Esophagus squamous epithelium (tissue), 5 donors: ENCODE measurements around the gene FCGR3B. TPM values are rescaled to one million over a fixed set of nuclear protein-coding genes. Genes with fewer than 3 reads are reported as not detected.
"Not testable (repeated sequence)": the region's sequence is repeated elsewhere in the genome, so short reads cannot be mapped to it uniquely, and the experiment has no call there.

Source experiments
- DNase-seq: peaks from one replicate; lab custom pipeline; 2025; lab: John Stamatoyannopoulos, UW
- H3K27ac ChIP-seq, 4 donors: fragments of 200-600 bp; sonication (generic); one replicate each; pipeline ENCODE4 v1.5.1; 2016 to 2019; ENCODE audit warnings: mild to moderate bottlenecking in 1 of 4
- H3K27me3 ChIP-seq, 4 donors: fragments of 200-600 bp; sonication (generic); 1 replicate in 3 of 4; 2 replicates in 1 of 4; pipeline versions ENCODE4 v1.5.1 to v1.6.0; 2017 to 2021; ENCODE audit warnings: antibody characterized with exemption in 1 of 4
- H3K36me3 ChIP-seq, 3 donors: fragments of 200-600 bp; sonication (generic); one replicate each; pipeline ENCODE4 v1.5.1; 2016 to 2019
- H3K4me1 ChIP-seq, 3 donors: fragments of 200-600 bp; sonication (generic); one replicate each; pipeline ENCODE4 v1.5.1; 2017 to 2019
- H3K4me3 ChIP-seq, 4 donors: fragments of 200-600 bp; sonication (generic); 1 replicate in 3 of 4; 2 replicates in 1 of 4; pipeline ENCODE4 v1.5.1; 2016 to 2019; ENCODE audit warnings: mild to moderate bottlenecking in 2 of 4, moderate library complexity in 1 of 4
- H3K9me3 ChIP-seq, 3 donors: fragments of 200-600 bp; sonication (generic); one replicate each; pipeline ENCODE4 v1.5.1; 2016 to 2019
- WGBS, 2 donors: methylation state at CpG; one replicate each; pipeline ENCODE4 v1.1.5; 2018; 5-methylcytosine and 5-hydroxymethylcytosine counted together
- intact Hi-C: fragments of 100-400 bp; cut with DNase I; formaldehyde crosslinking; loops from one replicate; pipeline ENCODE4 v1.15.0; 2022
- total RNA-seq, 4 donors: library from RNA; depleted of rRNA; stranded (reverse); fragments of >200 nt; gene quantifications; one replicate each; pipeline ENCODE4 v1.1.0, GENCODE V29; 2016
- donor health status: DM: yes; HTN: yes; CAD: no.

FCGR3B gene
- total RNA-seq, 4 donors from 2014 or later = 0.53 to 0.57 TPM; not detected in 2

- WGBS, 2 donors = 68 to 69% methylated on average over 2 of the region's 2 CpGs
- H3K4me3 ChIP-seq, H3K9me3 ChIP-seq, H3K36me3 ChIP-seq, H3K4me1 ChIP-seq, DNase-seq, H3K27me3 ChIP-seq, H3K27ac ChIP-seq, intact Hi-C loops: not testable (repeated sequence)
These were observed 35.4 kb downstream of the FCGR3B start for GRCh38 chr1:161595583-161595982.

GRCh38 chr1:161595173-161595572 is 35.8 kb downstream of the FCGR3B start:
- H3K27me3 ChIP-seq, H3K36me3 ChIP-seq, H3K4me3 ChIP-seq, H3K4me1 ChIP-seq, intact Hi-C loops, DNase-seq, H3K9me3 ChIP-seq: not testable (repeated sequence)
- H3K27ac ChIP-seq = peak overlapping the region in 1 of 4 donors; percentile 39
- 62% methylated on average over 2 of the region's 2 CpGs; no CpG with 5 or more reads in 1 of the 2 donors for WGBS, 2 donors

- H3K36me3 ChIP-seq, H3K9me3 ChIP-seq, H3K27ac ChIP-seq, H3K4me1 ChIP-seq, DNase-seq, H3K27me3 ChIP-seq, intact Hi-C loops, H3K4me3 ChIP-seq: not testable (repeated sequence)
- 60% methylated on average over 3 of the region's 4 CpGs; no CpG with 5 or more reads in 1 of the 2 donors for WGBS, 2 donors
These were observed 36.5 kb downstream of the FCGR3B start for GRCh38 chr1:161594269-161594984.

GRCh38 chr1:161593092-161593755 is 37.8 kb downstream of the FCGR3B start:
- DNase-seq, H3K9me3 ChIP-seq, intact Hi-C loops, H3K27me3 ChIP-seq, H3K4me1 ChIP-seq, H3K27ac ChIP-seq, H3K36me3 ChIP-seq, H3K4me3 ChIP-seq: not testable (repeated sequence)
- 85 to 92% methylated on average over 4 to 6 of the region's 11 CpGs for WGBS, 2 donors

GRCh38 chr1:161592586-161592985 is 38.4 kb downstream of the FCGR3B start:
- H3K4me1 ChIP-seq, H3K27ac ChIP-seq, H3K36me3 ChIP-seq, H3K9me3 ChIP-seq, intact Hi-C loops, H3K4me3 ChIP-seq, H3K27me3 ChIP-seq, DNase-seq: not testable (repeated sequence)
- no CpG with 5 or more reads among the region's 3 CpGs for WGBS, 2 donors

- H3K4me1 ChIP-seq, H3K4me3 ChIP-seq, H3K36me3 ChIP-seq, H3K9me3 ChIP-seq, H3K27me3 ChIP-seq, H3K27ac ChIP-seq, DNase-seq, intact Hi-C loops: not testable (repeated sequence)
- WGBS, 2 donors = 63% methylated on average over 1 of the region's 6 CpGs
These were observed 41.1 kb downstream of the FCGR3B start for GRCh38 chr1:161589920-161590319.

GRCh38 chr1:161589365-161589764 is 41.6 kb downstream of the FCGR3B start:
- DNase-seq, H3K9me3 ChIP-seq, H3K27me3 ChIP-seq, H3K4me1 ChIP-seq, H3K27ac ChIP-seq, H3K4me3 ChIP-seq, H3K36me3 ChIP-seq, intact Hi-C loops: not testable (repeated sequence)
- 80% methylated on average over 1 of the region's 8 CpGs; no CpG with 5 or more reads in 1 of the 2 donors for WGBS, 2 donors

GRCh38 chr1:161588596-161588995 is 42.4 kb downstream of the FCGR3B start:
- intact Hi-C loops, H3K4me3 ChIP-seq, DNase-seq, H3K4me1 ChIP-seq, H3K27ac ChIP-seq, H3K9me3 ChIP-seq, H3K27me3 ChIP-seq, H3K36me3 ChIP-seq: not testable (repeated sequence)
- no CpG with 5 or more reads among the region's 6 CpGs for WGBS, 2 donors

- DNase-seq, intact Hi-C loops, H3K27me3 ChIP-seq, H3K9me3 ChIP-seq, H3K4me3 ChIP-seq, H3K36me3 ChIP-seq, H3K4me1 ChIP-seq, H3K27ac ChIP-seq: not testable (repeated sequence)
- WGBS, 2 donors = no CpG with 5 or more reads among the region's 4 CpGs
These were observed 48.1 kb downstream of the FCGR3B start for GRCh38 chr1:161582882-161583281.

GRCh38 chr1:161580879-161581537 is 50.0 kb downstream of the FCGR3B start:
- intact Hi-C loops, H3K9me3 ChIP-seq, H3K27me3 ChIP-seq, H3K36me3 ChIP-seq, H3K4me3 ChIP-seq, DNase-seq, H3K27ac ChIP-seq, H3K4me1 ChIP-seq: not testable (repeated sequence)
- no CpG with 5 or more reads among the region's 4 CpGs for WGBS, 2 donors

GRCh38 chr1:161579856-161580507 is 51.0 kb downstream of the FCGR3B start:
- H3K36me3 ChIP-seq, DNase-seq, H3K4me1 ChIP-seq, H3K27ac ChIP-seq, H3K27me3 ChIP-seq, H3K9me3 ChIP-seq, H3K4me3 ChIP-seq, intact Hi-C loops: not testable (repeated sequence)
- no CpG with 5 or more reads among the region's 8 CpGs for WGBS, 2 donors

GRCh38 chr1:161576676-161577075 is 54.3 kb downstream of the FCGR3B start:
- H3K27me3 ChIP-seq, H3K9me3 ChIP-seq, H3K4me1 ChIP-seq, DNase-seq, intact Hi-C loops, H3K4me3 ChIP-seq, H3K27ac ChIP-seq, H3K36me3 ChIP-seq: not testable (repeated sequence)
